ENCODE measurements around the gene KCTD5. TPM values are rescaled to one million over a fixed set of nuclear protein-coding genes. Genes with fewer than 3 reads are reported as not detected.

Gene KCTD5
- polyA plus RNA-seq, 4 donors: 19.0 to 41.2 (median 29.9) TPM

- DNase-seq (no peak), FAIRE-seq (no peak)
- Histone ChIP-seq H3K4me1 (ENCODE audit: control insufficient read depth in 3 of 3, insufficient read depth in 2 of 3, low read depth in 1 of 3, low read length in 2 of 3) (no peaks in the 10 kb centered on the region), H3K36me3 (ENCODE audit: control insufficient read depth in 3 of 3, insufficient read depth in 2 of 3, low read depth in 1 of 3, low read length in 3 of 3) (peaks cover 6 to 79% (median 15%) of the 10 kb centered on the region in 3 donors), H3K27ac (ENCODE audit: low read depth in 1 of 3, low read length in 2 of 3) (no peak overlapping the region), H3K4me3 (ENCODE audit: low read depth in 1 of 3, low read length in 3 of 3) (no peak overlapping the region), H3K27me3 (ENCODE audit: control insufficient read depth in 3 of 3, insufficient read depth in 3 of 3, low read length in 3 of 3) (no peaks in the 10 kb centered on the region), H3K9me3 (ENCODE audit: control insufficient read depth in 2 of 2, insufficient read depth in 1 of 2, low read depth in 1 of 2, low read length in 1 of 2) (no peaks in the 10 kb centered on the region)
- WGBS, 3 donors: 93 to 94% (median 93%) methylated on average over 51 of the region's 51 CpGs
Measured at GRCh38 chr16:2707368-2708289, 25.3 kb downstream of the KCTD5 start.

- FAIRE-seq: no peak
- Histone ChIP-seq H3K9me3 (ENCODE audit: control insufficient read depth in 2 of 2, insufficient read depth in 1 of 2, low read depth in 1 of 2, low read length in 1 of 2) (no peaks in the 10 kb centered on the region), H3K4me1 (ENCODE audit: control insufficient read depth in 3 of 3, insufficient read depth in 2 of 3, low read depth in 1 of 3, low read length in 2 of 3) (no peaks in the 10 kb centered on the region), H3K4me3 (ENCODE audit: low read depth in 1 of 3, low read length in 3 of 3) (no peak overlapping the region), H3K36me3 (ENCODE audit: control insufficient read depth in 3 of 3, insufficient read depth in 2 of 3, low read depth in 1 of 3, low read length in 3 of 3) (peaks cover 5 to 72% (median 13%) of the 10 kb centered on the region in 3 donors), H3K27ac (ENCODE audit: low read depth in 1 of 3, low read length in 2 of 3) (no peak overlapping the region), H3K27me3 (ENCODE audit: control insufficient read depth in 3 of 3, insufficient read depth in 3 of 3, low read length in 3 of 3) (no peaks in the 10 kb centered on the region)
- 94 to 97% (median 96%) methylated on average over 14 of the region's 14 CpGs for WGBS, 3 donors
- DNase-seq: no peak
Measured at GRCh38 chr16:2708290-2708639, 25.9 kb downstream of the KCTD5 start.

DNA sequence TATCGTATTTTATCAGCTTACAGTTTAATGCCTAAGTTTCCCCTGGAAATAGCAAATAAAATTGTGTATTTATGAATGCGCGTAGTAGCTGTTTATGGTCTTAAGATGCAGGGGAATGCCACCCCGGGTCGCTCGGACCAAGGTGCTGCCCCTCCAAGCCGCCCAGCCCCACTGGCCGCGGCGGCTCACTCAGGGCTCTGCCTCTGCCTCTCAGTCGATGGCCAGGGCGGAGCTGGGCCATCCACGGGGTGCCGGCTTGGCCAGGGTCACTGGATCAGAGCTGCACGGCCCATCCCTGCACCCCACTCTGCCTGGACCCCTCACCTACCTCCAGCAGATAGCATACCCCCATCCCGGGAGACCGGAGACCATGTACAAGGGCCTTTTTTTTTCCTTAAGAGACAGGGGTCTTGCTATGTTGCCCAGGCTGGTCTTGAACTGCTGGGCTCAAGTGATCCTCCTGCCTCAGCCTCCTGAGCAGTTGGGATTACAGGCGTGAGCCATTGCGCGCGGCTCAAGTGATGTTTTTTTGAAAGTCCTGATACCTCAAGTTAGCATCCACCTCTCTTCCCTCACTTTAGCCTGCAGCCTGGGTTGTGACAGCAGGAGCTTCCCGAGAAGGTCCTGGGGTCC lies 26.7 kb downstream of the KCTD5 start:
- WGBS, 3 donors: 94 to 96% (median 95%) methylated on average over 22 of the region's 22 CpGs
- DNase-seq: no peak
- H3K4me3 ChIP-seq (ENCODE audit: low read depth in 1 of 3, low read length in 3 of 3): no peak overlapping the region
- no peak for FAIRE-seq
- no peak overlapping the region for H3K27ac ChIP-seq (ENCODE audit: low read depth in 1 of 3, low read length in 2 of 3)
- no peaks in the 10 kb centered on the region for H3K27me3 ChIP-seq (ENCODE audit: control insufficient read depth in 3 of 3, insufficient read depth in 3 of 3, low read length in 3 of 3)
- peaks cover 5 to 64% (median 10%) of the 10 kb centered on the region in 3 donors for H3K36me3 ChIP-seq (ENCODE audit: control insufficient read depth in 3 of 3, insufficient read depth in 2 of 3, low read depth in 1 of 3, low read length in 3 of 3)
- no peaks in the 10 kb centered on the region for H3K4me1 ChIP-seq (ENCODE audit: control insufficient read depth in 3 of 3, insufficient read depth in 2 of 3, low read depth in 1 of 3, low read length in 2 of 3)
- H3K9me3 ChIP-seq (ENCODE audit: control insufficient read depth in 2 of 2, insufficient read depth in 1 of 2, low read depth in 1 of 2, low read length in 1 of 2): no peaks in the 10 kb centered on the region

- FAIRE-seq: no peak
- Histone ChIP-seq H3K36me3 (ENCODE audit: control insufficient read depth in 3 of 3, insufficient read depth in 2 of 3, low read depth in 1 of 3, low read length in 3 of 3) (peaks cover 3 to 59% (median 9%) of the 10 kb centered on the region in 3 donors), H3K9me3 (ENCODE audit: control insufficient read depth in 2 of 2, insufficient read depth in 1 of 2, low read depth in 1 of 2, low read length in 1 of 2) (no peaks in the 10 kb centered on the region), H3K4me1 (ENCODE audit: control insufficient read depth in 3 of 3, insufficient read depth in 2 of 3, low read depth in 1 of 3, low read length in 2 of 3) (no peaks in the 10 kb centered on the region), H3K4me3 (ENCODE audit: low read depth in 1 of 3, low read length in 3 of 3) (no peak overlapping the region), H3K27me3 (ENCODE audit: control insufficient read depth in 3 of 3, insufficient read depth in 3 of 3, low read length in 3 of 3) (no peaks in the 10 kb centered on the region), H3K27ac (ENCODE audit: low read depth in 1 of 3, low read length in 2 of 3) (no peak overlapping the region)
- no peak for DNase-seq
- 93 to 94% (median 94%) methylated on average over 10 of the region's 10 CpGs for WGBS, 3 donors
Measured at GRCh38 chr16:2709588-2709984, 27.3 kb downstream of the KCTD5 start.

DNA sequence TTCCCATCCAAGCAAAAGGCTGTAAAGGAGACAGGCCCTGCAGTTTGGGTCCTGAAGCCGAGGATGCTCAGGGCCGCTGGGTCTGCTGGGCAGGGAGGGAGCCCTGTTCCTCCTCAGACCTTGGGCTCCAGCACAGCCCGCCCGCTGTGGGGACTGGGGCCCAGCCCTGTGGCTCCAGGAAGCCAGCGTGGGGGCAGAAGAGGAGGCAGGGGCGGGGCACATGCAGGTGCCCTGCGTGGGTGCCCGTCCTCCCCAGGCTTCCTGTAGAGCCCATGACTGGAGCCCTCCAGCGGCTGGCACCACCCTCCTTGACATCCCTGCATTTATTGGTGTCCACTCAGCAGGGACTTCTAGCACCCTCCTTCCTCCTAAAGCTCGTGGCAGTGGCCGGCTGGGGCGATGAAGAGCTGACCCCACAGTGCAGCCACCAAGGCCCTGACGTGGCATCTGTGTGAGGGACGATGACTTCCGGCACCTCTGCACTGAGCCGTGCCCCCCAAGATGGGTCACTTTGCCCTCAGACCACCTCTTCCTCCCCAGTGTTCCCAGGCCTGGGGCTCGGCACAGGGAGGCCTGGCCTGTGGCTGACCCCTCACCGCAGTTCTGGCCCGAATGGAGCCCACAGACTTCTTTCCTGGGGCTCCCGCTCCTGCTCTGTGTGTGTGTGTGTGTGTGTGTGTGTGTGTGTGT lies 27.8 kb downstream of the KCTD5 start:
- 74 to 78% (median 78%) methylated on average over 16 to 20 of the region's 20 CpGs for WGBS, 3 donors
- no peak overlapping the region for H3K27ac ChIP-seq (ENCODE audit: low read depth in 1 of 3, low read length in 2 of 3)
- DNase-seq: no peak

GRCh38 chr16:2710711-2711231 lies 28.4 kb downstream of the KCTD5 start:
- H3K36me3 ChIP-seq (ENCODE audit: control insufficient read depth in 3 of 3, insufficient read depth in 2 of 3, low read depth in 1 of 3, low read length in 3 of 3): peaks cover 2 to 47% (median 9%) of the 10 kb centered on the region in 3 donors
- FAIRE-seq (no peak), DNase-seq (no peak)
- no peaks in the 10 kb centered on the region for H3K27me3 ChIP-seq (ENCODE audit: control insufficient read depth in 3 of 3, insufficient read depth in 3 of 3, low read length in 3 of 3)
- H3K9me3 ChIP-seq (ENCODE audit: control insufficient read depth in 2 of 2, insufficient read depth in 1 of 2, low read depth in 1 of 2, low read length in 1 of 2): no peaks in the 10 kb centered on the region
- H3K27ac ChIP-seq (ENCODE audit: low read depth in 1 of 3, low read length in 2 of 3): no peak overlapping the region
- no peak overlapping the region for H3K4me3 ChIP-seq (ENCODE audit: low read depth in 1 of 3, low read length in 3 of 3)
- 44 to 70% (median 61%) methylated on average over 9 to 11 of the region's 11 CpGs for WGBS, 3 donors
- H3K4me1 ChIP-seq (ENCODE audit: control insufficient read depth in 3 of 3, insufficient read depth in 2 of 3, low read depth in 1 of 3, low read length in 2 of 3): no peaks in the 10 kb centered on the region

More for the DNA sequence above, 27.8 kb downstream of the KCTD5 start:
- no peak overlapping the region for H3K4me3 ChIP-seq (ENCODE audit: low read depth in 1 of 3, low read length in 3 of 3)
- FAIRE-seq: no peak
- H3K9me3 ChIP-seq (ENCODE audit: control insufficient read depth in 2 of 2, insufficient read depth in 1 of 2, low read depth in 1 of 2, low read length in 1 of 2): no peaks in the 10 kb centered on the region
- H3K4me1 ChIP-seq (ENCODE audit: control insufficient read depth in 3 of 3, insufficient read depth in 2 of 3, low read depth in 1 of 3, low read length in 2 of 3): no peaks in the 10 kb centered on the region
- H3K36me3 ChIP-seq (ENCODE audit: control insufficient read depth in 3 of 3, insufficient read depth in 2 of 3, low read depth in 1 of 3, low read length in 3 of 3): peaks cover 2 to 53% (median 9%) of the 10 kb centered on the region in 3 donors
- no peaks in the 10 kb centered on the region for H3K27me3 ChIP-seq (ENCODE audit: control insufficient read depth in 3 of 3, insufficient read depth in 3 of 3, low read length in 3 of 3)

DNA sequence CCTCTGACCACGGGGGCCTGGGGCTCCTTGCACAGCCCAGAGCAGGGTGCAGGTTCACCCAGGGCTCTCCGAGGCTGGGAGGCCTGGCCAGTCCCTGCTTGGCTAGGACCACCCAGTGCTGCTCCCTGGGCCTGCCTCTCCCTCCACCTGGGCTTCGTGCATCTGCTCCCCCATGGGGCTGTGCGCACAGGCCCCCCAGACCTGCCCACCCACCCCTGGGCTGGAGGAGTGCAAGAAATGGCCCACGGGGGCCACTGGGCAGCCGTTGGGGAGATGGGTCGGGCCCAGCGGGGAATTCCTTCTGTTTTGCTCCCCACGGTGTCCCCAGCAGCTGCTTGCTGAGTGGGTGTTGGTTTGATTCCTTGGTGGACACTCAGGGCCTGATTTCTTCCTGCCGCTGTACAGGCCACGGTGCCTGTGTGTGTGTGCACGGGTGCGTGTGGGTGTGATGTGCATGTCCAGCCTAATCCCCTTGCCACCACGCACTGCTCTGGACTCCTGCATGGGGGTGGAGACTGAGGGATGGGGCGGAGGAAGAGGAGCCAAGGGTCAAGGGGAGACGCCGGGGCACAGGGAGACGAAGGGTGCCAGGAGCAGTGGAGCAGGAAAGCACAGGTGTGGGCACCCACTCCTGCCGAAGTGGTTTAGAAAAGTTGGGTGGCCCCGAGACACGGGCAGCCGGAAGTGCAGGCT lies 29.2 kb downstream of the KCTD5 start:
- no peaks in the 10 kb centered on the region for H3K9me3 ChIP-seq (ENCODE audit: control insufficient read depth in 2 of 2, insufficient read depth in 1 of 2, low read depth in 1 of 2, low read length in 1 of 2)
- DNase-seq (peak in 1 of 2 donors; percentile 12), FAIRE-seq (no peak)
- H3K36me3 ChIP-seq (ENCODE audit: control insufficient read depth in 3 of 3, insufficient read depth in 2 of 3, low read depth in 1 of 3, low read length in 3 of 3): peaks cover 2 to 40% (median 9%) of the 10 kb centered on the region in 3 donors
- H3K27ac ChIP-seq (ENCODE audit: low read depth in 1 of 3, low read length in 2 of 3): no peak overlapping the region
- peaks cover 0 to 5% (median 0%) of the 10 kb centered on the region in 3 donors for H3K27me3 ChIP-seq (ENCODE audit: control insufficient read depth in 3 of 3, insufficient read depth in 3 of 3, low read length in 3 of 3)
- 34 to 62% (median 49%) methylated on average over 20 to 22 of the region's 22 CpGs for WGBS, 3 donors
- H3K4me1 ChIP-seq (ENCODE audit: control insufficient read depth in 3 of 3, insufficient read depth in 2 of 3, low read depth in 1 of 3, low read length in 2 of 3): no peaks in the 10 kb centered on the region
- H3K4me3 ChIP-seq (ENCODE audit: low read depth in 1 of 3, low read length in 3 of 3): no peak overlapping the region

GRCh38 chr16:2712063-2712441 lies 29.7 kb downstream of the KCTD5 start:
- 57 to 78% (median 61%) methylated on average over 14 of the region's 14 CpGs for WGBS, 3 donors
- Histone ChIP-seq H3K27me3 (ENCODE audit: control insufficient read depth in 3 of 3, insufficient read depth in 3 of 3, low read length in 3 of 3) (peaks cover 0 to 5% (median 0%) of the 10 kb centered on the region in 3 donors), H3K36me3 (ENCODE audit: control insufficient read depth in 3 of 3, insufficient read depth in 2 of 3, low read depth in 1 of 3, low read length in 3 of 3) (peaks cover 2 to 35% (median 9%) of the 10 kb centered on the region in 3 donors), H3K4me3 (ENCODE audit: low read depth in 1 of 3, low read length in 3 of 3) (no peak overlapping the region), H3K27ac (ENCODE audit: low read depth in 1 of 3, low read length in 2 of 3) (no peak overlapping the region), H3K9me3 (ENCODE audit: control insufficient read depth in 2 of 2, insufficient read depth in 1 of 2, low read depth in 1 of 2, low read length in 1 of 2) (no peaks in the 10 kb centered on the region), H3K4me1 (ENCODE audit: control insufficient read depth in 3 of 3, insufficient read depth in 2 of 3, low read depth in 1 of 3, low read length in 2 of 3) (no peaks in the 10 kb centered on the region)
- no peak for FAIRE-seq
- no peak for DNase-seq

Data from small intestine (tissue), 7 donors.